Caco-2 (cell line): Measurements from ENCODE around the gene TRDN. TPM values are rescaled to one million over a fixed set of nuclear protein-coding genes. Genes with fewer than 3 reads are reported as not detected.

Source experiments
- BruUV-seq: library from RNA; stranded (reverse); fragments of 400-500 nt; replicated peaks from 2 replicates; lab custom pipeline; 2021; lab: Mats Ljungman, UMichigan
- CTCF ChIA-PET: fragments of 300-600 bp; sonication (Branson Sonifier 250); formaldehyde crosslinking; loops from one replicate; lab custom pipeline; 2022; ENCODE audit warnings: antibody characterized with exemption; lab: Charles Lee
- POLR2A ChIA-PET: fragments of 300-600 bp; sonication (Branson Sonifier 250); formaldehyde crosslinking; loops from one replicate; lab custom pipeline; 2022; ENCODE audit warnings: antibody characterized with exemption; lab: Charles Lee
- DNase-seq, 2 experiments: peaks; one replicate each; pipeline versions ENCODE4 v3.0.0 to v3.0.0-alpha.2; 2020 to 2022
- H3K27me3 ChIP-seq: replicated peaks from 2 replicates; pipeline ENCODE4 v1.6.0; 2011; ENCODE audit warnings: low read length; ENCODE audit not compliant: control insufficient read depth, insufficient read depth
- H3K36me3 ChIP-seq: 2 replicates; pipeline ENCODE4 v1.5.1; 2011; ENCODE audit warnings: low read length; ENCODE audit not compliant: control insufficient read depth, insufficient read depth
- H3K4me1 ChIP-seq: fragments of 250-450 bp; sonication (Bioruptor Pico); 2 replicates; pipeline ENCODE4 v1.5.1; 2020; ENCODE audit warnings: mild to moderate bottlenecking
- H3K4me3 ChIP-seq: 2 replicates; pipeline ENCODE4 v1.5.1; 2011; ENCODE audit warnings: low read depth, mild to moderate bottlenecking, control low read depth, low read length
- H3K9me3 ChIP-seq: fragments of 250-450 bp; sonication (Bioruptor Pico); 2 replicates; pipeline ENCODE4 v1.5.1; 2020; ENCODE audit warnings: mild to moderate bottlenecking, moderate library complexity
- H3K27ac Mint-ChIP-seq: one replicate; pipeline ENCODE4 v1.8.0; 2022; ENCODE audit warnings: mixed read lengths; ENCODE audit not compliant: unreplicated experiment
- H3K27me3 Mint-ChIP-seq: one replicate; pipeline ENCODE4 v1.8.0; 2022; ENCODE audit warnings: mixed read lengths; ENCODE audit not compliant: insufficient read depth, unreplicated experiment
- H3K36me3 Mint-ChIP-seq: one replicate; pipeline ENCODE4 v1.8.0; 2022; ENCODE audit warnings: mild to moderate bottlenecking, mixed read lengths; ENCODE audit not compliant: insufficient read depth, unreplicated experiment
- H3K4me1 Mint-ChIP-seq: one replicate; pipeline ENCODE4 v1.8.0; 2022; ENCODE audit warnings: low read depth, mixed read lengths; ENCODE audit not compliant: unreplicated experiment
- H3K4me3 Mint-ChIP-seq: one replicate; pipeline ENCODE4 v1.8.0; 2022; ENCODE audit warnings: mild to moderate bottlenecking, moderate library complexity, mixed read lengths; ENCODE audit not compliant: unreplicated experiment
- H3K9me3 Mint-ChIP-seq: one replicate; pipeline ENCODE4 v1.8.0; 2022; ENCODE audit warnings: mixed read lengths; ENCODE audit not compliant: unreplicated experiment
- intact Hi-C: fragments of 100-400 bp; cut with micrococcal nuclease; formaldehyde crosslinking; loops from one replicate; pipeline ENCODE4 v1.10.0; 2022; ENCODE audit not compliant: unreplicated experiment
- total RNA-seq: library from RNA; stranded (reverse); gene quantifications from 2 replicates; pipeline ENCODE4 v1.2.3, GENCODE V29; 2022
- TF ChIP-seq, protein P1 (sequence below), 2 experiments: fragments of 200-600 bp in 1 of 2; IDR thresholded peaks; 1 replicate in 1 of 2; 2 replicates in 1 of 2; pipeline versions ENCODE4 v1.5.1 to v1.8.0; 2011 to 2022; ENCODE audit warnings: antibody characterized with exemption in 1 of 2, control low read depth in 1 of 2, inconsistent platforms in 1 of 2, low read depth in 1 of 2, low read length in 1 of 2, mild to moderate bottlenecking in 1 of 2, moderate library complexity in 1 of 2; ENCODE audit not compliant: insufficient read depth in 1 of 2, severe bottlenecking in 1 of 2, unreplicated experiment in 1 of 2

Gene TRDN
- total RNA-seq, 1 experiment from 2014 or later, result not detected

DNA sequence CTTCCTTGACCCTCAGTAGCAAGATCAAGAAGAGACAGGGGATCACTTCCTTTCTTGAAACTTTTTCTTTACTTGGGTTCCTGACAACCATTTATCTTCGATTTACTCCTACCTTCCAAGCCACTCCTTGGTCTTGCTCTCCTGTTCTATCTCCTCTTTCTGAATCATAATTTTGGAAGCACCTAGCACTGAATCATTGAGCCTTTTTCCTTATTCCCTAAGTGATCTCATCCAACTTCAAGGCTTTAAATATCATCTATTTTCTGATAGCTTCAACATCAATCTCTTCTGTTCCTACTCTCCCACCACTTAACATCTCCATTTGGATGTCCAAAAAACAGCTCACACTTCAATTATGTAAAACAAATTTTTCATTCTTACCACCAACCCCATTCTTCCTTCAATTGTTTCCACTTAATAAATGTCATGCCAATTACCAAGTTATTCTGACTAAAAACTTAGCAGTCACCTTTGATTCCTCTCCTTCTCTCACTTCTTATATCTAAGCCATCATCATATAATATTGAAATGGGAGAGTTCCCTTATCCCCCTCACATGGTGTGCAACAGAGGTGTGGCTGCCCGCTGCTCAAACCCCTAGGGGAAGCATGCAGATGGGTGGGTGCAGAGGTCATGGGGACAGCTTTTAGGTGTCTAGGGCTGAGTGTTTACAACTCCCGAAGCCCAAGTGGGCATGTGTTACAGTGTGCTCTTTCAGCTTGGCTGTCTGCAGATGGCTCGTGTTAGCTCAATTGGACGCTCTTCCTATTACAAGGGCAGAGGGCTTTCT lies 23.4 kb upstream of the TRDN start:
- Histone ChIP-seq H3K27me3 (no peaks in the 10 kb centered on the region), H3K4me1 (no peaks in the 10 kb centered on the region), H3K4me3 (no peak overlapping the region), H3K9me3 (no peaks in the 10 kb centered on the region), H3K36me3 (no peaks in the 10 kb centered on the region)
- TF ChIP-seq, protein P1, sequence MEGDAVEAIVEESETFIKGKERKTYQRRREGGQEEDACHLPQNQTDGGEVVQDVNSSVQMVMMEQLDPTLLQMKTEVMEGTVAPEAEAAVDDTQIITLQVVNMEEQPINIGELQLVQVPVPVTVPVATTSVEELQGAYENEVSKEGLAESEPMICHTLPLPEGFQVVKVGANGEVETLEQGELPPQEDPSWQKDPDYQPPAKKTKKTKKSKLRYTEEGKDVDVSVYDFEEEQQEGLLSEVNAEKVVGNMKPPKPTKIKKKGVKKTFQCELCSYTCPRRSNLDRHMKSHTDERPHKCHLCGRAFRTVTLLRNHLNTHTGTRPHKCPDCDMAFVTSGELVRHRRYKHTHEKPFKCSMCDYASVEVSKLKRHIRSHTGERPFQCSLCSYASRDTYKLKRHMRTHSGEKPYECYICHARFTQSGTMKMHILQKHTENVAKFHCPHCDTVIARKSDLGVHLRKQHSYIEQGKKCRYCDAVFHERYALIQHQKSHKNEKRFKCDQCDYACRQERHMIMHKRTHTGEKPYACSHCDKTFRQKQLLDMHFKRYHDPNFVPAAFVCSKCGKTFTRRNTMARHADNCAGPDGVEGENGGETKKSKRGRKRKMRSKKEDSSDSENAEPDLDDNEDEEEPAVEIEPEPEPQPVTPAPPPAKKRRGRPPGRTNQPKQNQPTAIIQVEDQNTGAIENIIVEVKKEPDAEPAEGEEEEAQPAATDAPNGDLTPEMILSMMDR (IDR thresholded peaks at IDR 0.05; ENCODE audit: insufficient read depth in 1 of 2, low read depth in 1 of 2, low read length in 1 of 2, severe bottlenecking in 1 of 2, unreplicated experiment in 1 of 2), result no peak
- intact Hi-C loops, result no loop called here
- Mint-ChIP-seq H3K27me3 (peaks cover 4% of the 10 kb centered on the region), H3K36me3 (no peaks in the 10 kb centered on the region), H3K4me1 (no peaks in the 10 kb centered on the region), H3K9me3 (no peaks in the 10 kb centered on the region), H3K4me3 (no peak overlapping the region), H3K27ac (no peak overlapping the region)
- POLR2A ChIA-PET, result no interaction called here
- CTCF ChIA-PET, result no interaction called here
- no peak for DNase-seq
- no TSS peak for BruUV-seq

DNA sequence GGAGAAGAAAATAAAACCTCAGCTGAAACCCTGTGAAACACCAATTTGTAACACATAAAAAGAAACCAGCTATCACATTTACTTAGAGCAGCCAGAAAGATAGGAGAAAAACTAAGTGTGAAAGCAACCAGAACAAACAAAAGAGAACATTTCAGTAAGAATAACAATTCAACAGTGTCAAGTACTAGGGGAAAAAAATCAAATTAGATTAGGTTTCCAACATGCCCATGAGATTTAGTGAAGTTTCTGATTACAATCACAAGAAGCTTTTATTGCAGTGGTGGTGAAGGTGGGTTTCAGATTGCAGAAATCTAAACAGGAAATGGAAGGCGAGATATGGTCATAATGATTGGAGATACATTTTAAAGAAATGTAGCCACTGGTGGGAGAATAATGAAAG lies 22.1 kb upstream of the TRDN start:
- intact Hi-C loops, result no loop called here
- no TSS peak for BruUV-seq

GRCh38 chr6:123655521-123656306 lies 19.0 kb upstream of the TRDN start:
- Mint-ChIP-seq H3K9me3 (no peaks in the 10 kb centered on the region), H3K36me3 (no peaks in the 10 kb centered on the region), H3K27ac (no peak overlapping the region), H3K4me1 (no peaks in the 10 kb centered on the region), H3K27me3 (no peaks in the 10 kb centered on the region), H3K4me3 (no peak overlapping the region)
- intact Hi-C loops, result no loop called here
- H3K4me3 ChIP-seq, result no peak overlapping the region
- no peak for DNase-seq
- no peaks in the 10 kb centered on the region for H3K9me3 ChIP-seq
- ChIA-PET POLR2A (no interaction called here), CTCF (no interaction called here)
- BruUV-seq, result no TSS peak
- no peaks in the 10 kb centered on the region for H3K27me3 ChIP-seq
- TF ChIP-seq, protein P1 (IDR thresholded peaks at IDR 0.05; ENCODE audit: insufficient read depth in 1 of 2, low read depth in 1 of 2, low read length in 1 of 2, severe bottlenecking in 1 of 2, unreplicated experiment in 1 of 2), result no peak
- H3K36me3 ChIP-seq, result no peaks in the 10 kb centered on the region
- H3K4me1 ChIP-seq, result no peaks in the 10 kb centered on the region

More for the DNA sequence above, 22.1 kb upstream of the TRDN start:
- TF ChIP-seq, protein P1 (IDR thresholded peaks at IDR 0.05; ENCODE audit: insufficient read depth in 1 of 2, low read depth in 1 of 2, low read length in 1 of 2, severe bottlenecking in 1 of 2, unreplicated experiment in 1 of 2), result no peak
- ChIA-PET POLR2A (no interaction called here), CTCF (no interaction called here)
- H3K4me1 ChIP-seq, result no peaks in the 10 kb centered on the region
- H3K4me3 ChIP-seq, result no peak overlapping the region
- Mint-ChIP-seq H3K9me3 (no peaks in the 10 kb centered on the region), H3K27ac (no peak overlapping the region), H3K27me3 (peaks cover 4% of the 10 kb centered on the region), H3K4me1 (no peaks in the 10 kb centered on the region), H3K36me3 (no peaks in the 10 kb centered on the region), H3K4me3 (no peak overlapping the region)
- no peak for DNase-seq
- H3K27me3 ChIP-seq, result no peaks in the 10 kb centered on the region
- no peaks in the 10 kb centered on the region for H3K36me3 ChIP-seq
- no peaks in the 10 kb centered on the region for H3K9me3 ChIP-seq
